GM23338 (cell line): ENCODE measurements around the gene RAD23B. TPM values are rescaled to one million over a fixed set of nuclear protein-coding genes. Genes with fewer than 3 reads are reported as not detected.
A peak's percentile ranks its signal among the peaks of the same experiment; 100 is the strongest.

ENCODE experiments used
- ATAC-seq: fragments of 200-7000 bp; cut with Tn5 transposase; 3 replicates; pipeline ENCODE4 v1.9.1; 2020
- DNase-seq: peaks from one replicate; pipeline ENCODE4 v3.0.0-alpha.2; 2015; ENCODE audit warnings: low spot score
- H2AFZ ChIP-seq: fragments of 200-600 bp; sonication (generic); 2 replicates; pipeline ENCODE4 v1.8.0; 2016; ENCODE audit warnings: antibody characterized with exemption, mild to moderate bottlenecking, moderate library complexity
- H3F3A ChIP-seq: fragments of 200-600 bp; sonication (generic); replicated peaks from 2 replicates; pipeline ENCODE4 v1.8.0; 2017; ENCODE audit warnings: antibody characterized with exemption, mixed run types, low read depth
- H3K27ac ChIP-seq: fragments of 200-600 bp; sonication (generic); 2 replicates; pipeline ENCODE4 v1.6.1; 2016; ENCODE audit warnings: low read depth
- H3K27me3 ChIP-seq: fragments of 200-600 bp; sonication (generic); 2 replicates; pipeline ENCODE4 v1.8.0; 2016; ENCODE audit warnings: mild to moderate bottlenecking, mixed run types, moderate library complexity; ENCODE audit not compliant: insufficient read depth
- H3K36me3 ChIP-seq: fragments of 200-600 bp; sonication (generic); 2 replicates; pipeline ENCODE4 v1.8.0; 2016; ENCODE audit warnings: mild to moderate bottlenecking; ENCODE audit not compliant: insufficient read depth
- H3K4me1 ChIP-seq: fragments of 200-600 bp; sonication (generic); 2 replicates; pipeline ENCODE4 v1.8.0; 2016; ENCODE audit warnings: mild to moderate bottlenecking, moderate library complexity; ENCODE audit not compliant: insufficient read depth
- H3K4me2 ChIP-seq: fragments of 200-600 bp; sonication (generic); 2 replicates; pipeline ENCODE4 v1.7.1; 2017; ENCODE audit warnings: mixed run types
- H3K4me3 ChIP-seq: fragments of 200-600 bp; sonication (generic); 2 replicates; pipeline ENCODE4 v1.6.1; 2016; ENCODE audit warnings: mixed run types
- H3K79me2 ChIP-seq: fragments of 200-600 bp; sonication (generic); replicated peaks from 2 replicates; pipeline ENCODE4 v1.8.0; 2017; ENCODE audit warnings: mild to moderate bottlenecking; ENCODE audit not compliant: insufficient read depth
- H3K9me2 ChIP-seq: fragments of 200-600 bp; sonication (generic); 2 replicates; pipeline ENCODE4 v1.8.0; 2017; ENCODE audit not compliant: insufficient read depth
- H4K20me1 ChIP-seq: fragments of 200-600 bp; sonication (generic); replicated peaks from 2 replicates; pipeline ENCODE4 v1.8.0; 2017; ENCODE audit warnings: mild to moderate bottlenecking; ENCODE audit not compliant: insufficient read depth
- H3K27ac Mint-ChIP-seq: 2 replicates; pipeline ENCODE4 v1.8.0; 2020; ENCODE audit warnings: inconsistent platforms, mild to moderate bottlenecking, moderate library complexity, mixed read lengths
- H3K27me3 Mint-ChIP-seq: 3 replicates; pipeline ENCODE4 v1.8.0; 2022; ENCODE audit warnings: low read depth, mild to moderate bottlenecking, moderate library complexity, mixed read lengths, inconsistent platforms; ENCODE audit not compliant: insufficient read depth, poor library complexity
- H3K36me3 Mint-ChIP-seq: 3 replicates; pipeline ENCODE4 v1.8.0; 2021; ENCODE audit warnings: low read depth, mild to moderate bottlenecking, inconsistent platforms, moderate library complexity, mixed read lengths
- H3K4me1 Mint-ChIP-seq: 3 replicates; pipeline ENCODE4 v1.8.0; 2020; ENCODE audit warnings: mild to moderate bottlenecking, inconsistent platforms, mixed read lengths
- H3K4me3 Mint-ChIP-seq: 3 replicates; pipeline ENCODE4 v1.8.0; 2021; ENCODE audit warnings: moderate library complexity, mild to moderate bottlenecking, inconsistent platforms, mixed read lengths
- H3K9me3 Mint-ChIP-seq: 3 replicates; pipeline ENCODE4 v1.8.0; 2020; ENCODE audit warnings: moderate library complexity, mild to moderate bottlenecking, inconsistent platforms, mixed read lengths
- CREB1 ChIP-seq: fragments of 250-450 bp; sonication (Bioruptor Pico); IDR thresholded peaks from 2 replicates; pipeline ENCODE4 v1.5.0; 2020; ENCODE audit warnings: low read depth, mild to moderate bottlenecking, moderate library complexity
- EZH2 ChIP-seq: fragments of 200-600 bp; sonication (generic); IDR thresholded peaks from one replicate; pipeline ENCODE4 v1.8.0; 2017; ENCODE audit warnings: antibody characterized with exemption, mild to moderate bottlenecking, low read depth; ENCODE audit not compliant: unreplicated experiment
- EZH2phosphoT487 ChIP-seq: fragments of 200-600 bp; sonication (generic); IDR thresholded peaks from one replicate; pipeline ENCODE4 v1.8.1; 2018; ENCODE audit warnings: antibody characterized with exemption; ENCODE audit not compliant: unreplicated experiment
- JUNB ChIP-seq: IDR thresholded peaks from one replicate; pipeline ENCODE4 v1.6.1; 2016; ENCODE audit warnings: antibody characterized with exemption; ENCODE audit not compliant: unreplicated experiment
- NANOG ChIP-seq: IDR thresholded peaks from 2 replicates; pipeline ENCODE4 v1.6.1; 2016; ENCODE audit warnings: antibody characterized with exemption, borderline replicate concordance
- POLR2AphosphoS5 ChIP-seq: IDR thresholded peaks from 2 replicates; pipeline ENCODE4 v1.6.1; 2016; ENCODE audit warnings: antibody characterized with exemption, low read depth
- STAT1 ChIP-seq: IDR thresholded peaks from one replicate; pipeline ENCODE4 v1.6.1; 2016; ENCODE audit warnings: antibody characterized with exemption; ENCODE audit not compliant: unreplicated experiment
- ZNF114 ChIP-seq: fragments of 250-450 bp; sonication (Bioruptor Pico); IDR thresholded peaks from 2 replicates; pipeline ENCODE4 v1.5.0; 2020; ENCODE audit warnings: mild to moderate bottlenecking, moderate library complexity
- ZNF331 ChIP-seq: fragments of 250-450 bp; sonication (Bioruptor Pico); IDR thresholded peaks from 2 replicates; pipeline ENCODE4 v1.5.0; 2020; ENCODE audit warnings: low read depth, mild to moderate bottlenecking, moderate library complexity
- polyA plus RNA-seq: library from polyadenylated mRNA; unstranded; fragments of >200 nt; fragmentation: Nextera tagmentation; extraction: Ambion mirVana; gene quantifications from 2 replicates; pipeline ENCODE4 v1.2.1, GENCODE V29; 2016
- total RNA-seq: library from RNA; depleted of rRNA; stranded (reverse); fragments of >200 nt; shearing (Covaris generic); gene quantifications from 2 replicates; pipeline ENCODE4 v1.2.3, GENCODE V29; 2014
- TF ChIP-seq, protein P1 (sequence below): fragments of 250-450 bp; sonication (Bioruptor Pico); IDR thresholded peaks from 2 replicates; pipeline ENCODE4 v1.5.0; 2020; ENCODE audit warnings: mild to moderate bottlenecking, moderate library complexity
- TF ChIP-seq, protein P2 (sequence below): IDR thresholded peaks from one replicate; pipeline ENCODE4 v1.6.1; 2018; ENCODE audit warnings: antibody characterized with exemption; ENCODE audit not compliant: unreplicated experiment
- TF ChIP-seq, protein P3 (sequence below), 2 experiments: fragments of 200-600 bp in 1 of 2; sonication (generic) in 1 of 2; conservative IDR thresholded peaks; 2 replicates each; pipeline versions ENCODE4 v1.5.1 to v1.6.1; 2016 to 2017; ENCODE audit warnings: antibody characterized with exemption in 2 of 2, low read depth in 2 of 2, mild to moderate bottlenecking in 2 of 2, moderate library complexity in 1 of 2
- TF ChIP-seq, protein P4 (sequence below): IDR thresholded peaks from 2 replicates; pipeline ENCODE4 v1.6.1; 2016; ENCODE audit warnings: antibody characterized with exemption

Gene RAD23B
- total and polyA plus RNA-seq, 2 experiments from 2014 or later: 31.1 to 137 TPM

DNA sequence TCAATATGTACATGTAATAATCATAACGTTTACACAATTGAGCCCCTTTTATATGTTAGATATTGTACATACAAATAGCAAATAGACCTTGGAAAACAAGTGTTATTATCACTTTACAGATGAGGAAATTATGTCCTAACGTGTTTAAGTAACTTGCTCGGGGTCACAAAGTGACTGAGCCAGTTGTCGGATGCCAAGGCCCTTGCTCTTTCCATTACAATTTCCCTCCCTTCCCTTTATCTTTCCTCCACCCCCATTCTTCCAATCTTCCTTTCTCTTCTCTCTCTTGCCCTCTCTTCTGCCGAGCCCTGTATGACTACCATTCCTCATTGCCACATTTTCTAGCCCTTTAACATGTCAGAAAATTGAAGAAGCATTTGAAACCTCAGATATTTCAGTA, 34.4 kb upstream of the RAD23B start:
- Mint-ChIP-seq H3K27me3 (peaks cover 6% of the 10 kb centered on the region), H3K27ac (peak overlapping the region; percentile 82)
- peak overlapping the region; percentile 85 for H3K27ac ChIP-seq

More for the DNA sequence above, 34.4 kb upstream of the RAD23B start:
- Mint-ChIP-seq H3K36me3 (no peaks in the 10 kb centered on the region), H3K4me3 (no peak overlapping the region), H3K9me3 (no peaks in the 10 kb centered on the region), H3K4me1 (peaks cover 29% of the 10 kb centered on the region)
- H4K20me1 ChIP-seq: no peaks in the 10 kb centered on the region
- peaks cover 25% of the 10 kb centered on the region for H3K4me1 ChIP-seq
- DNase-seq (no peak), ATAC-seq (peak; percentile 32)
- no peaks in the 10 kb centered on the region for H3F3A ChIP-seq
- no peaks in the 10 kb centered on the region for H3K36me3 ChIP-seq
- H3K79me2 ChIP-seq: no peaks in the 10 kb centered on the region
- 0 out of 2 replicates have a peak overlapping the region, but pooled peaks have one; percentile 3 for H2AFZ ChIP-seq
- H3K4me3 ChIP-seq: 0 out of 2 replicates have a peak overlapping the region, but pooled peaks have one; percentile 17
- H3K4me2 ChIP-seq: peak overlapping the region; percentile 34; the same call in 1 of the 2 replicates
- no peaks in the 10 kb centered on the region for H3K27me3 ChIP-seq
- TF ChIP-seq, protein P1, sequence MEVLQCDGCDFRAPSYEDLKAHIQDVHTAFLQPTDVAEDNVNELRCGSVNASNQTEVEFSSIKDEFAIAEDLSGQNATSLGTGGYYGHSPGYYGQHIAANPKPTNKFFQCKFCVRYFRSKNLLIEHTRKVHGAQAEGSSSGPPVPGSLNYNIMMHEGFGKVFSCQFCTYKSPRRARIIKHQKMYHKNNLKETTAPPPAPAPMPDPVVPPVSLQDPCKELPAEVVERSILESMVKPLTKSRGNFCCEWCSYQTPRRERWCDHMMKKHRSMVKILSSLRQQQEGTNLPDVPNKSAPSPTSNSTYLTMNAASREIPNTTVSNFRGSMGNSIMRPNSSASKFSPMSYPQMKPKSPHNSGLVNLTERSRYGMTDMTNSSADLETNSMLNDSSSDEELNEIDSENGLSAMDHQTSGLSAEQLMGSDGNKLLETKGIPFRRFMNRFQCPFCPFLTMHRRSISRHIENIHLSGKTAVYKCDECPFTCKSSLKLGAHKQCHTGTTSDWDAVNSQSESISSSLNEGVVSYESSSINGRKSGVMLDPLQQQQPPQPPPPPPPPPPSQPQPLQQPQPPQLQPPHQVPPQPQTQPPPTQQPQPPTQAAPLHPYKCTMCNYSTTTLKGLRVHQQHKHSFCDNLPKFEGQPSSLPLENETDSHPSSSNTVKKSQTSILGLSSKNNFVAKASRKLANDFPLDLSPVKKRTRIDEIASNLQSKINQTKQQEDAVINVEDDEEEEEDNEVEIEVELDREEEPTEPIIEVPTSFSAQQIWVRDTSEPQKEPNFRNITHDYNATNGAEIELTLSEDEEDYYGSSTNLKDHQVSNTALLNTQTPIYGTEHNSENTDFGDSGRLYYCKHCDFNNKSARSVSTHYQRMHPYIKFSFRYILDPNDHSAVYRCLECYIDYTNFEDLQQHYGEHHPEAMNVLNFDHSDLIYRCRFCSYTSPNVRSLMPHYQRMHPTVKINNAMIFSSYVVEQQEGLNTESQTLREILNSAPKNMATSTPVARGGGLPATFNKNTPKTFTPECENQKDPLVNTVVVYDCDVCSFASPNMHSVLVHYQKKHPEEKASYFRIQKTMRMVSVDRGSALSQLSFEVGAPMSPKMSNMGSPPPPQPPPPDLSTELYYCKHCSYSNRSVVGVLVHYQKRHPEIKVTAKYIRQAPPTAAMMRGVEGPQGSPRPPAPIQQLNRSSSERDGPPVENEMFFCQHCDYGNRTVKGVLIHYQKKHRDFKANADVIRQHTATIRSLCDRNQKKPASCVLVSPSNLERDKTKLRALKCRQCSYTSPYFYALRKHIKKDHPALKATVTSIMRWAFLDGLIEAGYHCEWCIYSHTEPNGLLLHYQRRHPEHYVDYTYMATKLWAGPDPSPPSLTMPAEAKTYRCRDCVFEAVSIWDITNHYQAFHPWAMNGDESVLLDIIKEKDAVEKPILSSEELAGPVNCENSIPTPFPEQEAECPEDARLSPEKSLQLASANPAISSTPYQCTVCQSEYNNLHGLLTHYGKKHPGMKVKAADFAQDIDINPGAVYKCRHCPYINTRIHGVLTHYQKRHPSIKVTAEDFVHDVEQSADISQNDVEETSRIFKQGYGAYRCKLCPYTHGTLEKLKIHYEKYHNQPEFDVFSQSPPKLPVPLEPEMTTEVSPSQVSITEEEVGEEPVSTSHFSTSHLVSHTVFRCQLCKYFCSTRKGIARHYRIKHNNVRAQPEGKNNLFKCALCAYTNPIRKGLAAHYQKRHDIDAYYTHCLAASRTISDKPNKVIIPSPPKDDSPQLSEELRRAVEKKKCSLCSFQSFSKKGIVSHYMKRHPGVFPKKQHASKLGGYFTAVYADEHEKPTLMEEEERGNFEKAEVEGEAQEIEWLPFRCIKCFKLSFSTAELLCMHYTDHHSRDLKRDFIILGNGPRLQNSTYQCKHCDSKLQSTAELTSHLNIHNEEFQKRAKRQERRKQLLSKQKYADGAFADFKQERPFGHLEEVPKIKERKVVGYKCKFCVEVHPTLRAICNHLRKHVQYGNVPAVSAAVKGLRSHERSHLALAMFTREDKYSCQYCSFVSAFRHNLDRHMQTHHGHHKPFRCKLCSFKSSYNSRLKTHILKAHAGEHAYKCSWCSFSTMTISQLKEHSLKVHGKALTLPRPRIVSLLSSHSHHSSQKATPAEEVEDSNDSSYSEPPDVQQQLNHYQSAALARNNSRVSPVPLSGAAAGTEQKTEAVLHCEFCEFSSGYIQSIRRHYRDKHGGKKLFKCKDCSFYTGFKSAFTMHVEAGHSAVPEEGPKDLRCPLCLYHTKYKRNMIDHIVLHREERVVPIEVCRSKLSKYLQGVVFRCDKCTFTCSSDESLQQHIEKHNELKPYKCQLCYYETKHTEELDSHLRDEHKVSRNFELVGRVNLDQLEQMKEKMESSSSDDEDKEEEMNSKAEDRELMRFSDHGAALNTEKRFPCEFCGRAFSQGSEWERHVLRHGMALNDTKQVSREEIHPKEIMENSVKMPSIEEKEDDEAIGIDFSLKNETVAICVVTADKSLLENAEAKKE (CRISPR knock-in tag): no peak
- TF ChIP-seq ZNF331 (no peak), CREB1 (CRISPR knock-in tag) (no peak), STAT1 (no peak), JUNB (no peak), NANOG (no peak), POLR2AphosphoS5 (no peak), ZNF114 (CRISPR knock-in tag) (no peak), EZH2 (no peak), EZH2phosphoT487 (no peak)
- TF ChIP-seq, protein P2, sequence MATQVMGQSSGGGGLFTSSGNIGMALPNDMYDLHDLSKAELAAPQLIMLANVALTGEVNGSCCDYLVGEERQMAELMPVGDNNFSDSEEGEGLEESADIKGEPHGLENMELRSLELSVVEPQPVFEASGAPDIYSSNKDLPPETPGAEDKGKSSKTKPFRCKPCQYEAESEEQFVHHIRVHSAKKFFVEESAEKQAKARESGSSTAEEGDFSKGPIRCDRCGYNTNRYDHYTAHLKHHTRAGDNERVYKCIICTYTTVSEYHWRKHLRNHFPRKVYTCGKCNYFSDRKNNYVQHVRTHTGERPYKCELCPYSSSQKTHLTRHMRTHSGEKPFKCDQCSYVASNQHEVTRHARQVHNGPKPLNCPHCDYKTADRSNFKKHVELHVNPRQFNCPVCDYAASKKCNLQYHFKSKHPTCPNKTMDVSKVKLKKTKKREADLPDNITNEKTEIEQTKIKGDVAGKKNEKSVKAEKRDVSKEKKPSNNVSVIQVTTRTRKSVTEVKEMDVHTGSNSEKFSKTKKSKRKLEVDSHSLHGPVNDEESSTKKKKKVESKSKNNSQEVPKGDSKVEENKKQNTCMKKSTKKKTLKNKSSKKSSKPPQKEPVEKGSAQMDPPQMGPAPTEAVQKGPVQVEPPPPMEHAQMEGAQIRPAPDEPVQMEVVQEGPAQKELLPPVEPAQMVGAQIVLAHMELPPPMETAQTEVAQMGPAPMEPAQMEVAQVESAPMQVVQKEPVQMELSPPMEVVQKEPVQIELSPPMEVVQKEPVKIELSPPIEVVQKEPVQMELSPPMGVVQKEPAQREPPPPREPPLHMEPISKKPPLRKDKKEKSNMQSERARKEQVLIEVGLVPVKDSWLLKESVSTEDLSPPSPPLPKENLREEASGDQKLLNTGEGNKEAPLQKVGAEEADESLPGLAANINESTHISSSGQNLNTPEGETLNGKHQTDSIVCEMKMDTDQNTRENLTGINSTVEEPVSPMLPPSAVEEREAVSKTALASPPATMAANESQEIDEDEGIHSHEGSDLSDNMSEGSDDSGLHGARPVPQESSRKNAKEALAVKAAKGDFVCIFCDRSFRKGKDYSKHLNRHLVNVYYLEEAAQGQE: no peak
- TF ChIP-seq, protein P3, sequence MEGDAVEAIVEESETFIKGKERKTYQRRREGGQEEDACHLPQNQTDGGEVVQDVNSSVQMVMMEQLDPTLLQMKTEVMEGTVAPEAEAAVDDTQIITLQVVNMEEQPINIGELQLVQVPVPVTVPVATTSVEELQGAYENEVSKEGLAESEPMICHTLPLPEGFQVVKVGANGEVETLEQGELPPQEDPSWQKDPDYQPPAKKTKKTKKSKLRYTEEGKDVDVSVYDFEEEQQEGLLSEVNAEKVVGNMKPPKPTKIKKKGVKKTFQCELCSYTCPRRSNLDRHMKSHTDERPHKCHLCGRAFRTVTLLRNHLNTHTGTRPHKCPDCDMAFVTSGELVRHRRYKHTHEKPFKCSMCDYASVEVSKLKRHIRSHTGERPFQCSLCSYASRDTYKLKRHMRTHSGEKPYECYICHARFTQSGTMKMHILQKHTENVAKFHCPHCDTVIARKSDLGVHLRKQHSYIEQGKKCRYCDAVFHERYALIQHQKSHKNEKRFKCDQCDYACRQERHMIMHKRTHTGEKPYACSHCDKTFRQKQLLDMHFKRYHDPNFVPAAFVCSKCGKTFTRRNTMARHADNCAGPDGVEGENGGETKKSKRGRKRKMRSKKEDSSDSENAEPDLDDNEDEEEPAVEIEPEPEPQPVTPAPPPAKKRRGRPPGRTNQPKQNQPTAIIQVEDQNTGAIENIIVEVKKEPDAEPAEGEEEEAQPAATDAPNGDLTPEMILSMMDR (conservative IDR thresholded peaks at IDR 0.05; ENCODE audit: low read depth in 2 of 2): no peak
- TF ChIP-seq, protein P4, sequence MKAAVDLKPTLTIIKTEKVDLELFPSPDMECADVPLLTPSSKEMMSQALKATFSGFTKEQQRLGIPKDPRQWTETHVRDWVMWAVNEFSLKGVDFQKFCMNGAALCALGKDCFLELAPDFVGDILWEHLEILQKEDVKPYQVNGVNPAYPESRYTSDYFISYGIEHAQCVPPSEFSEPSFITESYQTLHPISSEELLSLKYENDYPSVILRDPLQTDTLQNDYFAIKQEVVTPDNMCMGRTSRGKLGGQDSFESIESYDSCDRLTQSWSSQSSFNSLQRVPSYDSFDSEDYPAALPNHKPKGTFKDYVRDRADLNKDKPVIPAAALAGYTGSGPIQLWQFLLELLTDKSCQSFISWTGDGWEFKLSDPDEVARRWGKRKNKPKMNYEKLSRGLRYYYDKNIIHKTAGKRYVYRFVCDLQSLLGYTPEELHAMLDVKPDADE: no peak
- 0 out of 2 replicates have a peak, but pooled peaks cover 6% of the 10 kb centered on the region for H3K9me2 ChIP-seq
